SU-DHL-6 (cell line): ENCODE data around the gene SYK.

ENCODE experiments used
- EZH2phosphoT487 ChIP-seq: fragments of 200-600 bp; sonication (generic), shearing (Covaris generic); conservative IDR thresholded peaks from 2 replicates; pipeline ENCODE4 v1.6.1; 2018; ENCODE audit warnings: mild to moderate bottlenecking, antibody characterized with exemption, low read length, moderate library complexity, mixed read lengths
- TF ChIP-seq, protein P1 (sequence below): fragments of 200-600 bp; sonication (generic); IDR thresholded peaks from one replicate; pipeline ENCODE4 v1.5.1; 2017; ENCODE audit warnings: antibody characterized with exemption, mild to moderate bottlenecking, low read length, moderate library complexity; ENCODE audit not compliant: insufficient read depth, poor library complexity, severe bottlenecking

DNA sequence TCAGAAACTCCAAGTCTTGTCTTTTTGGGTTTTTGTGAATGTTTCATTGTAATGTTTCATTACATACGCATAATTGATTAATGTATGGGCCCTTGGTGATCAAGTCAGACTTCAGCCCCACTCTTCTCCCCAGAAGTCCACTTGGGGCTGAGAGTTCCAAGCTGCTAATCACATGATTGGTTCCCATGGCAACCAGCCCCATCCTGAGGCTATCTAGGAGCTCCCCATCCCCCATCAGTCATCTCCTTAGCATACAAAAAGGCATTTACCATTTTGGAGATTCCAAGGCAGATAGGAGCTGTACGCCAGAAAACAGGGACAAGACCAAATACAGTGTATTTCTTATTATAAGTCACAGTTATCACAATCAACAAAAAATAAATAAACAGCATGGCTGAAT, 22.9 kb upstream of the SYK start:
- TF ChIP-seq, protein P1, sequence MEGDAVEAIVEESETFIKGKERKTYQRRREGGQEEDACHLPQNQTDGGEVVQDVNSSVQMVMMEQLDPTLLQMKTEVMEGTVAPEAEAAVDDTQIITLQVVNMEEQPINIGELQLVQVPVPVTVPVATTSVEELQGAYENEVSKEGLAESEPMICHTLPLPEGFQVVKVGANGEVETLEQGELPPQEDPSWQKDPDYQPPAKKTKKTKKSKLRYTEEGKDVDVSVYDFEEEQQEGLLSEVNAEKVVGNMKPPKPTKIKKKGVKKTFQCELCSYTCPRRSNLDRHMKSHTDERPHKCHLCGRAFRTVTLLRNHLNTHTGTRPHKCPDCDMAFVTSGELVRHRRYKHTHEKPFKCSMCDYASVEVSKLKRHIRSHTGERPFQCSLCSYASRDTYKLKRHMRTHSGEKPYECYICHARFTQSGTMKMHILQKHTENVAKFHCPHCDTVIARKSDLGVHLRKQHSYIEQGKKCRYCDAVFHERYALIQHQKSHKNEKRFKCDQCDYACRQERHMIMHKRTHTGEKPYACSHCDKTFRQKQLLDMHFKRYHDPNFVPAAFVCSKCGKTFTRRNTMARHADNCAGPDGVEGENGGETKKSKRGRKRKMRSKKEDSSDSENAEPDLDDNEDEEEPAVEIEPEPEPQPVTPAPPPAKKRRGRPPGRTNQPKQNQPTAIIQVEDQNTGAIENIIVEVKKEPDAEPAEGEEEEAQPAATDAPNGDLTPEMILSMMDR = no peak
- no peak for TF ChIP-seq EZH2phosphoT487
